HCT116 (cell line): ENCODE data around the gene BSND. TPM values are rescaled to one million over a fixed set of nuclear protein-coding genes. Genes with fewer than 3 reads are reported as not detected.

Experiments
- ATAC-seq: fragments of 200-7000 bp; cut with Tn5 transposase; 2 replicates; pipeline ENCODE4 v1.9.1; 2020; ENCODE audit warnings: mild to moderate bottlenecking, moderate library complexity
- BruUV-seq: library from RNA; stranded (reverse); fragments of 400-500 nt; replicated peaks from 2 replicates; lab custom pipeline; 2021; lab: Mats Ljungman, UMichigan
- CTCF ChIA-PET: fragments of 300-600 bp; sonication (Branson Sonifier 250); formaldehyde crosslinking; loops from one replicate; lab custom pipeline; 2021; ENCODE audit warnings: antibody characterized with exemption; lab: Charles Lee
- POLR2A ChIA-PET: fragments of 300-600, 350-600 bp; sonication (Branson Sonifier 250); formaldehyde crosslinking; loops from one replicate; lab custom pipeline; 2021; ENCODE audit warnings: antibody characterized with exemption; lab: Charles Lee
- RAD21 ChIA-PET, 2 experiments: fragments of 300-600 bp; sonication (Branson Sonifier 250); formaldehyde crosslinking; loops; one replicate each; lab custom pipeline; 2023; ENCODE audit warnings: low total read pairs in 2 of 2; ENCODE audit not compliant: uncharacterized antibody in 2 of 2, unreplicated experiment in 2 of 2, low non-redundant PET in 1 of 2; lab: Charles Lee
- DNase-seq: peaks from one replicate; pipeline ENCODE4 v3.0.0-alpha.2; 2010; ENCODE audit warnings: low read depth, low spot score
- H2AFZ ChIP-seq: fragments of 200-600 bp; shearing (Covaris generic), sonication (generic); 2 replicates; pipeline ENCODE4 v1.6.1; 2017; ENCODE audit warnings: low read depth, mixed run types, mixed read lengths, antibody characterized with exemption, low read length; ENCODE audit not compliant: poor library complexity, severe bottlenecking
- H3K27ac ChIP-seq: 2 replicates; pipeline ENCODE4 v1.5.1; 2012; ENCODE audit warnings: low read depth, low read length
- H3K27me3 ChIP-seq: fragments of 200-600 bp; sonication (generic); 2 replicates; pipeline ENCODE4 v1.6.1; 2016; ENCODE audit warnings: mixed run types, low read length, mixed read lengths; ENCODE audit not compliant: insufficient read depth
- H3K36me3 ChIP-seq, 2 experiments: fragments of 200-500 bp in 1 of 2; fragments of 200-600 bp in 1 of 2; sonication (Bioruptor generic) in 1 of 2; sonication (generic) in 1 of 2; 2 replicates each; pipeline versions ENCODE4 v1.5.1 to v1.6.1; 2014 to 2016; ENCODE audit warnings: low read length in 2 of 2, inconsistent platforms in 1 of 2, mixed read lengths in 1 of 2, mixed run types in 1 of 2; ENCODE audit not compliant: insufficient read depth in 2 of 2, control insufficient read depth in 1 of 2
- H3K4me1 ChIP-seq, 2 experiments: fragments of 200-600 bp in 1 of 2; sonication (generic) in 1 of 2; 2 replicates each; pipeline versions ENCODE4 v1.5.1 to v1.6.1; 2012 to 2017; ENCODE audit warnings: low read length in 2 of 2, inconsistent platforms in 1 of 2, mild to moderate bottlenecking in 1 of 2, mixed read lengths in 1 of 2, mixed run types in 1 of 2, moderate library complexity in 1 of 2; ENCODE audit not compliant: insufficient read depth in 2 of 2, control insufficient read depth in 1 of 2
- H3K4me2 ChIP-seq: fragments of 200-600 bp; sonication (generic); 2 replicates; pipeline ENCODE4 v1.6.1; 2017; ENCODE audit warnings: mixed run types, low read length, mixed read lengths
- H3K4me3 ChIP-seq, 2 experiments: fragments of 200-600 bp in 1 of 2; sonication (generic) in 1 of 2; replicated peaks in 1 of 2; 2 replicates each; pipeline ENCODE4 v1.5.1; 2011 to 2016; ENCODE audit warnings: low read length in 2 of 2, control low read depth in 1 of 2, low read depth in 1 of 2, mild to moderate bottlenecking in 1 of 2, mixed read lengths in 1 of 2, mixed run types in 1 of 2
- H3K79me2 ChIP-seq: fragments of 200-600 bp; sonication (generic); 2 replicates; pipeline ENCODE4 v1.6.1; 2017; ENCODE audit warnings: mild to moderate bottlenecking, mixed run types, low read length, moderate library complexity, mixed read lengths; ENCODE audit not compliant: insufficient read depth
- H3K9ac ChIP-seq: fragments of 200-600 bp; sonication (generic); 2 replicates; pipeline ENCODE4 v1.6.1; 2016; ENCODE audit warnings: low read length, mixed read lengths
- H3K9me2 ChIP-seq: fragments of 200-600 bp; sonication (generic), shearing (Covaris generic); 2 replicates; pipeline ENCODE4 v1.6.1; 2017; ENCODE audit warnings: mixed run types, mild to moderate bottlenecking, moderate library complexity; ENCODE audit not compliant: insufficient read depth
- H3K9me3 ChIP-seq, 2 experiments: fragments of 200-500 bp in 1 of 2; fragments of 200-600 bp in 1 of 2; sonication (Bioruptor generic) in 1 of 2; sonication (generic) in 1 of 2; 2 replicates each; pipeline ENCODE4 v1.6.1; 2014 to 2017; ENCODE audit warnings: low read length in 2 of 2, mixed read lengths in 2 of 2, inconsistent platforms in 1 of 2, low read depth in 1 of 2, mild to moderate bottlenecking in 1 of 2, mixed run types in 1 of 2, moderate library complexity in 1 of 2; ENCODE audit not compliant: control insufficient read depth in 1 of 2, insufficient read depth in 1 of 2
- H4K20me1 ChIP-seq: fragments of 200-600 bp; sonication (generic), shearing (Covaris generic); 2 replicates; pipeline ENCODE4 v1.6.1; 2017; ENCODE audit warnings: mixed run types, mild to moderate bottlenecking, moderate library complexity; ENCODE audit not compliant: insufficient read depth
- CBX3 ChIP-seq: IDR thresholded peaks from 2 replicates; pipeline ENCODE4 v1.6.1; 2012; ENCODE audit warnings: low read depth
- CEBPB ChIP-seq: IDR thresholded peaks from 2 replicates; pipeline ENCODE4 v1.6.1; 2012; ENCODE audit warnings: low read depth
- ELF1 ChIP-seq: IDR thresholded peaks from 2 replicates; pipeline ENCODE4 v1.6.1; 2012; ENCODE audit warnings: low read depth, borderline replicate concordance
- FOSL1 ChIP-seq: IDR thresholded peaks from 2 replicates; pipeline ENCODE4 v1.6.1; 2012; ENCODE audit warnings: low read depth
- JUND ChIP-seq: IDR thresholded peaks from 2 replicates; pipeline ENCODE4 v1.6.1; 2012
- POLR2A ChIP-seq: IDR thresholded peaks from 2 replicates; pipeline ENCODE4 v1.7.0; 2011; ENCODE audit warnings: borderline replicate concordance; ENCODE audit not compliant: insufficient read depth, insufficient read length; ENCODE audit errors: extremely low read depth
- POLR2AphosphoS5 ChIP-seq: IDR thresholded peaks from 2 replicates; pipeline ENCODE4 v1.6.1; 2011; ENCODE audit warnings: mild to moderate bottlenecking, low read depth, low read length, moderate library complexity
- RAD21 ChIP-seq: IDR thresholded peaks from 2 replicates; pipeline ENCODE4 v1.6.1; 2012; ENCODE audit warnings: low read depth, mild to moderate bottlenecking
- SIN3A ChIP-seq: IDR thresholded peaks from 2 replicates; pipeline ENCODE4 v1.6.1; 2012; ENCODE audit warnings: low read depth
- SP1 ChIP-seq: IDR thresholded peaks from 2 replicates; pipeline ENCODE4 v1.6.1; 2012; ENCODE audit warnings: low read depth
- SRF ChIP-seq: IDR thresholded peaks from 2 replicates; pipeline ENCODE4 v1.6.1; 2012; ENCODE audit warnings: low read depth
- TCF7L2 ChIP-seq: IDR thresholded peaks from 2 replicates; pipeline ENCODE4 v1.7.0; 2011; ENCODE audit warnings: borderline replicate concordance, inconsistent platforms; ENCODE audit not compliant: insufficient read depth, insufficient read length; ENCODE audit errors: extremely low read depth
- YY1 ChIP-seq: IDR thresholded peaks from 2 replicates; pipeline ENCODE4 v1.6.1; 2011; ENCODE audit warnings: low read length, low read depth, moderate library complexity, mild to moderate bottlenecking; ENCODE audit not compliant: insufficient replicate concordance; ENCODE audit errors: extremely low read depth
- ZFX ChIP-seq: fragments of 450-650 bp; IDR thresholded peaks from 2 replicates; pipeline ENCODE4 v1.6.1; 2017
- ZNF274 ChIP-seq: fragments of 200-500 bp; sonication (Bioruptor generic); IDR thresholded peaks from 2 replicates; pipeline ENCODE4 v1.6.1; 2014; ENCODE audit warnings: mild to moderate bottlenecking, low read depth, low read length, inconsistent platforms
- intact Hi-C: fragments of 100-400 bp; cut with micrococcal nuclease; formaldehyde crosslinking; loops from 2 replicates; pipeline ENCODE4 v1.10.0; 2022
- total RNA-seq: library from RNA; stranded (reverse); gene quantifications from one replicate; pipeline ENCODE4 v1.2.1, GENCODE V29; 2021; ENCODE audit not compliant: unreplicated experiment
- TF ChIP-seq, protein P1 (sequence below): IDR thresholded peaks from 2 replicates; pipeline ENCODE4 v1.6.1; 2012
- TF ChIP-seq, protein P2 (sequence below): IDR thresholded peaks from 2 replicates; pipeline ENCODE4 v1.6.1; 2012
- TF ChIP-seq, protein P3 (sequence below): IDR thresholded peaks from 2 replicates; pipeline ENCODE4 v1.6.1; 2011; ENCODE audit warnings: mild to moderate bottlenecking, low read length, moderate library complexity; ENCODE audit not compliant: insufficient replicate concordance; ENCODE audit errors: extremely low read depth
- TF ChIP-seq, protein P4 (sequence below), 3 experiments: fragments of 200-600 bp in 1 of 3; sonication (generic) in 1 of 3; IDR thresholded peaks in 2 of 3; conservative IDR thresholded peaks in 1 of 3; 2 replicates each; pipeline ENCODE4 v1.5.1; 2012 to 2017; ENCODE audit warnings: low read depth in 2 of 3, low read length in 2 of 3, antibody characterized with exemption in 1 of 3, borderline replicate concordance in 1 of 3, control low read depth in 1 of 3, mild to moderate bottlenecking in 1 of 3, mixed read lengths in 1 of 3, mixed run types in 1 of 3, moderate library complexity in 1 of 3; ENCODE audit not compliant: insufficient read depth in 1 of 3

BSND gene
- total RNA-seq, 1 experiment from 2014 or later, result not detected

DNA sequence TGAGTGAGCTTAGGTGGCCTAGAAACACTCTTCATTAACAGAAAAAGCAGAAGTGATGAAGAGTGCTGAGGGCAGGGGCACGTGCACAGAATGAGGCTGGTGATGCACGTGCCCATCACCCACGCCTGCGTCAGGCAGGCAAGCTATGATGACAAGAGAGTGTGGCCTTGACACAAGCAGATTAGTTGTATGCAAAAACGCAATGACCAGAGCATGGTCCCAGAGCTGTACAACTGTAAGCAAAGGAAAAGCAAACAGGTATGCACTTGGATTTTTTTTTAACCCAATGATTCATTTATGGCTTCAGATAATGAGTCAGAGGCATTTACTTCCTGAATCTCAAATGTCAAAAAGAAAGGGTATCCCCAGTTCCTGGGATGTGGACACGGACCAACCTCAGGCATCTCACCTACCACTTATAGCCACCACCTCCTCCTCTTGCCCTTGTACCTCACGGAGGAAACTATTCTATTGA lies 27.4 kb upstream of the BSND start:
- Histone ChIP-seq H3K4me2 (peak overlapping the region; percentile 63), H3K9me2 (no peaks in the 10 kb centered on the region), H4K20me1 (no peaks in the 10 kb centered on the region), H3K4me3 (peak overlapping the region in 1 of 2 experiments; percentile 10; a peak in 1 of 4 replicates), H3K27me3 (no peaks in the 10 kb centered on the region), H3K36me3 (no peaks in the 10 kb centered on the region), H3K27ac (peak overlapping the region; percentile 33; the same call in 1 of the 2 replicates), H3K79me2 (no peaks in the 10 kb centered on the region), H2AFZ (peak overlapping the region; percentile 83), H3K9me3 (no peaks in the 10 kb centered on the region), H3K4me1 (peaks cover 15 to 62% of the 10 kb centered on the region in 2 experiments), H3K9ac (peak overlapping the region; percentile 25; the same call in 1 of the 2 replicates)
- ChIA-PET RAD21 (interaction anchor here in 1 of 2 experiments (0.9 kb wide), 1 partner anchor 21 kb away, joined by 3 read pairs; no protein-coding TSS in a partner anchor), POLR2A (interaction anchor here (1.2 kb wide), 1 partner anchor 9 kb away, joined by 4 read pairs; the partner anchor contains the start of gene TMEM61), CTCF (interaction anchor here (0.9 to 2.0 kb wide), 4 partner anchors 21 to 51 kb away, joined by 3 to 11 read pairs (median 4); no protein-coding TSS in a partner anchor)
- ATAC-seq (peak; percentile 69), DNase-seq (peak; percentile 54)
- peak; percentile 34; the same call in 1 of the 2 replicates for TF ChIP-seq POLR2AphosphoS5
- TF ChIP-seq RAD21, result peak; percentile 13; the same call in 1 of the 2 replicates
- TF ChIP-seq, protein P1, sequence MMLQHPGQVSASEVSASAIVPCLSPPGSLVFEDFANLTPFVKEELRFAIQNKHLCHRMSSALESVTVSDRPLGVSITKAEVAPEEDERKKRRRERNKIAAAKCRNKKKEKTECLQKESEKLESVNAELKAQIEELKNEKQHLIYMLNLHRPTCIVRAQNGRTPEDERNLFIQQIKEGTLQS, result no peak
- peak; percentile 88 for TF ChIP-seq SP1
- TF ChIP-seq, protein P2, sequence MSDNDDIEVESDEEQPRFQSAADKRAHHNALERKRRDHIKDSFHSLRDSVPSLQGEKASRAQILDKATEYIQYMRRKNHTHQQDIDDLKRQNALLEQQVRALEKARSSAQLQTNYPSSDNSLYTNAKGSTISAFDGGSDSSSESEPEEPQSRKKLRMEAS, result peak; percentile 89
- TF ChIP-seq, protein P3, sequence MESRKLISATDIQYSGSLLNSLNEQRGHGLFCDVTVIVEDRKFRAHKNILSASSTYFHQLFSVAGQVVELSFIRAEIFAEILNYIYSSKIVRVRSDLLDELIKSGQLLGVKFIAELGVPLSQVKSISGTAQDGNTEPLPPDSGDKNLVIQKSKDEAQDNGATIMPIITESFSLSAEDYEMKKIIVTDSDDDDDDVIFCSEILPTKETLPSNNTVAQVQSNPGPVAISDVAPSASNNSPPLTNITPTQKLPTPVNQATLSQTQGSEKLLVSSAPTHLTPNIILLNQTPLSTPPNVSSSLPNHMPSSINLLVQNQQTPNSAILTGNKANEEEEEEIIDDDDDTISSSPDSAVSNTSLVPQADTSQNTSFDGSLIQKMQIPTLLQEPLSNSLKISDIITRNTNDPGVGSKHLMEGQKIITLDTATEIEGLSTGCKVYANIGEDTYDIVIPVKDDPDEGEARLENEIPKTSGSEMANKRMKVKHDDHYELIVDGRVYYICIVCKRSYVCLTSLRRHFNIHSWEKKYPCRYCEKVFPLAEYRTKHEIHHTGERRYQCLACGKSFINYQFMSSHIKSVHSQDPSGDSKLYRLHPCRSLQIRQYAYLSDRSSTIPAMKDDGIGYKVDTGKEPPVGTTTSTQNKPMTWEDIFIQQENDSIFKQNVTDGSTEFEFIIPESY, result no peak
- TF ChIP-seq POLR2A, result no peak
- peak; percentile 93 for TF ChIP-seq JUND
- peak; percentile 56 for TF ChIP-seq CEBPB
- TF ChIP-seq TCF7L2, result no peak
- no peak; the same call in 1 of the 2 replicates for TF ChIP-seq ELF1
- peak; percentile 66 for TF ChIP-seq SRF
- no peak for TF ChIP-seq ZNF274
- no peak for TF ChIP-seq ZFX
- peak; percentile 48; the same call in 1 of the 2 replicates for TF ChIP-seq SIN3A
- TF ChIP-seq FOSL1, result peak; percentile 97
- TF ChIP-seq, protein P4, sequence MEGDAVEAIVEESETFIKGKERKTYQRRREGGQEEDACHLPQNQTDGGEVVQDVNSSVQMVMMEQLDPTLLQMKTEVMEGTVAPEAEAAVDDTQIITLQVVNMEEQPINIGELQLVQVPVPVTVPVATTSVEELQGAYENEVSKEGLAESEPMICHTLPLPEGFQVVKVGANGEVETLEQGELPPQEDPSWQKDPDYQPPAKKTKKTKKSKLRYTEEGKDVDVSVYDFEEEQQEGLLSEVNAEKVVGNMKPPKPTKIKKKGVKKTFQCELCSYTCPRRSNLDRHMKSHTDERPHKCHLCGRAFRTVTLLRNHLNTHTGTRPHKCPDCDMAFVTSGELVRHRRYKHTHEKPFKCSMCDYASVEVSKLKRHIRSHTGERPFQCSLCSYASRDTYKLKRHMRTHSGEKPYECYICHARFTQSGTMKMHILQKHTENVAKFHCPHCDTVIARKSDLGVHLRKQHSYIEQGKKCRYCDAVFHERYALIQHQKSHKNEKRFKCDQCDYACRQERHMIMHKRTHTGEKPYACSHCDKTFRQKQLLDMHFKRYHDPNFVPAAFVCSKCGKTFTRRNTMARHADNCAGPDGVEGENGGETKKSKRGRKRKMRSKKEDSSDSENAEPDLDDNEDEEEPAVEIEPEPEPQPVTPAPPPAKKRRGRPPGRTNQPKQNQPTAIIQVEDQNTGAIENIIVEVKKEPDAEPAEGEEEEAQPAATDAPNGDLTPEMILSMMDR (IDR thresholded peaks at IDR 0.05 in 2 of 3, conservative IDR thresholded peaks at IDR 0.05 in 1 of 3; ENCODE audit: borderline replicate concordance in 1 of 3, insufficient read depth in 1 of 3, low read depth in 2 of 3, low read length in 2 of 3), result no peak
- TF ChIP-seq YY1, result no peak
- peak; percentile 79; the same call in 1 of the 2 replicates for TF ChIP-seq CBX3
- intact Hi-C loops, result no loop called here
- no TSS peak for BruUV-seq
